HepG2 (cell line): Measurements from ENCODE around the gene MARVELD3. TPM values are rescaled to one million over a fixed set of nuclear protein-coding genes. Genes with fewer than 3 reads are reported as not detected.
A peak's percentile ranks its signal among the peaks of the same experiment; 100 is the strongest.

ENCODE experiments used
- ADNP ChIP-seq: sonication (generic); formaldehyde crosslinking; IDR thresholded peaks from 2 replicates; pipeline ENCODE4 v1.4.0; 2020; ENCODE audit warnings: missing genetic modification reagents
- DNMT1 ChIP-seq: sonication (generic); formaldehyde crosslinking; IDR thresholded peaks from 2 replicates; pipeline ENCODE4 v1.5.1; 2020; ENCODE audit warnings: mild to moderate bottlenecking, missing genetic modification reagents
- HMGXB3 ChIP-seq: sonication (generic); formaldehyde crosslinking; IDR thresholded peaks from 2 replicates; pipeline ENCODE4 v1.4.0; 2020; ENCODE audit warnings: missing genetic modification reagents, borderline replicate concordance
- JUND ChIP-seq: sonication (generic); formaldehyde crosslinking; IDR thresholded peaks from 2 replicates; pipeline ENCODE4 v1.8.0; 2022; ENCODE audit warnings: mild to moderate bottlenecking, missing genetic modification reagents
- MBNL3 ChIP-seq: fragments of 250-450 bp; sonication (Bioruptor Pico); conservative IDR thresholded peaks from 2 replicates; pipeline ENCODE4 v1.8.0; 2022; ENCODE audit warnings: mild to moderate bottlenecking, inconsistent platforms
- NFIB ChIP-seq: sonication (generic); formaldehyde crosslinking; IDR thresholded peaks from 2 replicates; pipeline ENCODE4 v1.9.0; 2021; ENCODE audit warnings: missing genetic modification reagents, mild to moderate bottlenecking, borderline replicate concordance
- NR2F6 ChIP-seq, 2 experiments: IDR thresholded peaks; 2 replicates each; pipeline ENCODE4 v1.6.1; 2016; ENCODE audit warnings: antibody characterized with exemption in 1 of 2, mild to moderate bottlenecking in 1 of 2
- PATZ1 ChIP-seq: sonication (generic); formaldehyde crosslinking; IDR thresholded peaks from 2 replicates; pipeline ENCODE4 v1.4.0; 2020; ENCODE audit warnings: missing genetic modification reagents
- SNAPC5 ChIP-seq: sonication (generic); formaldehyde crosslinking; IDR thresholded peaks from 2 replicates; pipeline ENCODE4 v1.8.1; 2023; ENCODE audit warnings: mild to moderate bottlenecking, missing genetic modification reagents, borderline replicate concordance
- SRY ChIP-seq: sonication (generic); formaldehyde crosslinking; IDR thresholded peaks from 2 replicates; pipeline ENCODE4 v1.8.0; 2022; ENCODE audit warnings: mild to moderate bottlenecking, missing genetic modification reagents
- U2AF2 ChIP-seq: fragments of 200-400 bp; formaldehyde crosslinking; IDR thresholded peaks from 2 replicates; pipeline ENCODE4 v1.6.1; 2017; ENCODE audit warnings: low read depth, mild to moderate bottlenecking, low read length
- ZNF296 ChIP-seq: sonication (generic); formaldehyde crosslinking; conservative IDR thresholded peaks from 2 replicates; pipeline ENCODE4 v1.5.0; 2020; ENCODE audit warnings: mild to moderate bottlenecking, missing genetic modification reagents
- ZNF331 ChIP-seq: sonication (generic); formaldehyde crosslinking; IDR thresholded peaks from 2 replicates; pipeline ENCODE4 v1.4.0; 2020; ENCODE audit warnings: missing genetic modification reagents
- ZNF343 ChIP-seq: sonication (generic); formaldehyde crosslinking; IDR thresholded peaks from 2 replicates; pipeline ENCODE4 v1.4.0; 2020; ENCODE audit warnings: mild to moderate bottlenecking, missing genetic modification reagents
- ZNF441 ChIP-seq: sonication (generic); formaldehyde crosslinking; IDR thresholded peaks from 2 replicates; pipeline ENCODE4 v1.7.0; 2021; ENCODE audit warnings: missing genetic modification reagents, borderline replicate concordance
- ZNF451 ChIP-seq: sonication (generic); formaldehyde crosslinking; IDR thresholded peaks from 2 replicates; pipeline ENCODE4 v1.5.0; 2020; ENCODE audit warnings: mild to moderate bottlenecking, missing genetic modification reagents
- ZNF460 ChIP-seq: sonication (generic); formaldehyde crosslinking; IDR thresholded peaks from 2 replicates; pipeline ENCODE4 v1.5.1; 2020; ENCODE audit warnings: missing genetic modification reagents, mild to moderate bottlenecking, borderline replicate concordance
- ZNF543 ChIP-seq: sonication (generic); formaldehyde crosslinking; IDR thresholded peaks from 2 replicates; pipeline ENCODE4 v1.4.0; 2020; ENCODE audit warnings: mild to moderate bottlenecking, missing genetic modification reagents
- polyA plus RNA-seq, 8 experiments: library from polyadenylated mRNA; depleted of rRNA in 3 of 8; stranded (reverse) in 7 of 8; unstranded in 1 of 8; fragments of >200 nt; fragmentation: Illumina TruSeq in 4 of 8; extraction: Trizol in 4 of 8; gene quantifications; 2 replicates each; pipeline versions ENCODE4 v1.2.1 to v1.2.3, GENCODE V29; 2011 to 2016; ENCODE audit warnings: low read depth in 4 of 8, missing spikeins in 1 of 8, mixed read lengths in 1 of 8; ENCODE audit not compliant: insufficient read depth in 1 of 8
- total RNA-seq, 5 experiments: library from RNA; depleted of rRNA; stranded (reverse); fragments of >200 nt; fragmentation: Illumina TruSeq; extraction: Trizol; gene quantifications; 2 replicates each; pipeline ENCODE4 v1.2.3, GENCODE V29; 2016; ENCODE audit warnings: low read depth in 1 of 5
- TF ChIP-seq, protein P1 (sequence below): sonication (generic); formaldehyde crosslinking; IDR thresholded peaks from 2 replicates; pipeline ENCODE4 v1.4.0; 2020; ENCODE audit warnings: missing genetic modification reagents

Gene MARVELD3
- total and polyA plus RNA-seq, 2 of the 13 experiments (the other 11 are each of a cell fraction or from before 2014, with no cell fraction given), result 4.8 to 5.6 TPM

DNA sequence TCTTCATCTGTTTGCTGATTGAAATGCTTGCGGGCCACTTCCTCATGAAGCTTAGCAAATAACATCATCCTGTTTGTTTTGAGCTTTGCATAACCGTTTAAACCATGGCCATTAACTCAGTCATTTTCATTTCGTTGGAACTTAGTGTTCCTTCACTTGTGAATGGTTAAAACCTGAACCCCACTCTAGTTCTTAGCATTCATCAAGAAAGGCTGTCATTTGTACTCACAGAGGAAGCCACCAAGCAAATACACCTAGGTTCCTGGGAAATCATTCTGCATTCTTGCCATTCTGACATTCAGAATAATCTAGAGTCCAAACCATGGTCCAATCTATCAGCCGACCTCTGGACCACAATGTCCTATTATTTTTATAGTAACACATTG, 40.7 kb upstream of the MARVELD3 start (continued):
- peak; percentile 64; the same call in 1 of the 2 replicates for TF ChIP-seq ZNF331
- no peak for TF ChIP-seq ZNF543 (CRISPR knock-in tag)
- TF ChIP-seq, protein P1, sequence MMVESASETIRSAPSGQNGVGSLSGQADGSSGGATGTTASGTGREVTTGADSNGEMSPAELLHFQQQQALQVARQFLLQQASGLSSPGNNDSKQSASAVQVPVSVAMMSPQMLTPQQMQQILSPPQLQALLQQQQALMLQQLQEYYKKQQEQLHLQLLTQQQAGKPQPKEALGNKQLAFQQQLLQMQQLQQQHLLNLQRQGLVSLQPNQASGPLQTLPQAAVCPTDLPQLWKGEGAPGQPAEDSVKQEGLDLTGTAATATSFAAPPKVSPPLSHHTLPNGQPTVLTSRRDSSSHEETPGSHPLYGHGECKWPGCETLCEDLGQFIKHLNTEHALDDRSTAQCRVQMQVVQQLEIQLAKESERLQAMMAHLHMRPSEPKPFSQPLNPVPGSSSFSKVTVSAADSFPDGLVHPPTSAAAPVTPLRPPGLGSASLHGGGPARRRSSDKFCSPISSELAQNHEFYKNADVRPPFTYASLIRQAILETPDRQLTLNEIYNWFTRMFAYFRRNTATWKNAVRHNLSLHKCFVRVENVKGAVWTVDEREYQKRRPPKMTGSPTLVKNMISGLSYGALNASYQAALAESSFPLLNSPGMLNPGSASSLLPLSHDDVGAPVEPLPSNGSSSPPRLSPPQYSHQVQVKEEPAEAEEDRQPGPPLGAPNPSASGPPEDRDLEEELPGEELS (CRISPR knock-in tag), result peak; percentile 96
- TF ChIP-seq ZNF460 (CRISPR knock-in tag), result no peak
- no peak for TF ChIP-seq NFIB (CRISPR knock-in tag)
- no peak for TF ChIP-seq JUND
- peak; percentile 42; the same call in 1 of the 2 replicates for TF ChIP-seq ZNF441 (CRISPR knock-in tag)
- TF ChIP-seq PATZ1 (CRISPR knock-in tag), result no peak
- TF ChIP-seq MBNL3, result no peak
- peak; percentile 54; the same call in 1 of the 2 replicates for TF ChIP-seq SNAPC5 (CRISPR knock-in tag)
- no peak for TF ChIP-seq U2AF2
- TF ChIP-seq HMGXB3 (CRISPR knock-in tag), result 0 out of 2 replicates have a peak, but pooled peaks have one; percentile 19
- TF ChIP-seq ZNF296 (CRISPR knock-in tag), result no peak
- no peak for TF ChIP-seq NR2F6 (IDR thresholded peaks at IDR 0.05)
- TF ChIP-seq NR2F6 (CRISPR knock-in tag; IDR thresholded peaks at IDR 0.05), result 0 out of 2 replicates have a peak, but pooled peaks have one; percentile 14
- TF ChIP-seq ADNP (CRISPR knock-in tag), result no peak
- no peak for TF ChIP-seq ZNF451 (CRISPR knock-in tag)
- TF ChIP-seq SRY (CRISPR knock-in tag), result no peak
- no peak for TF ChIP-seq DNMT1 (CRISPR knock-in tag)
- TF ChIP-seq ZNF343 (CRISPR knock-in tag), result no peak
